ENCODE measurements around the gene COG7.
"Not testable (repeated sequence)": the region's sequence is repeated elsewhere in the genome, so short reads cannot be mapped to it uniquely, and the experiment has no call there.

Gene COG7

GRCh38 chr16:23367564-23367963, 85.4 kb downstream of the COG7 start:
- H3K4me3 ChIP-seq (ENCODE audit: low read depth, low read length): no peak overlapping the region

DNA sequence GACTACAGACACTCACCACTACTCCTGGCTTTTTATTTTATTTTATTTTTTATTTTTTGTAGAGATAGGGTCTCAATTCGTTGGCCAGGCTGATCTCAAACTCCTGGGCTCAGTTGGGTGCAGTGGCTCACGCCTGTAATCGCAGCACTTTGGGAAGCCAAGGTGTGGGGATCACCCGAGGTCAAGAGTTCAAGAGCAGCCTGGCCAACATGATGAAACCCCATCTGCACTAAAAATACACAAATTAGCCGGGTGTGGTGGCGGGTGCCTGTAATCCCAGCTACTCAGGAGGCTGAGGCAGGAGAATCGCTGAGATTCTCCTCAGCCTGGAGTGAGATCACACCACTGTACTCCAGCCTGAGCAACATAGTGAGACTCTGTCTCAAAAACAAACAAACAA, 86.6 kb downstream of the COG7 start:
- not testable (repeated sequence) for H3K4me3 ChIP-seq (ENCODE audit: low read depth, low read length)

More at GRCh38 chr16:23367564-23367963, 85.4 kb downstream of the COG7 start:
- TF ChIP-seq, protein P1, sequence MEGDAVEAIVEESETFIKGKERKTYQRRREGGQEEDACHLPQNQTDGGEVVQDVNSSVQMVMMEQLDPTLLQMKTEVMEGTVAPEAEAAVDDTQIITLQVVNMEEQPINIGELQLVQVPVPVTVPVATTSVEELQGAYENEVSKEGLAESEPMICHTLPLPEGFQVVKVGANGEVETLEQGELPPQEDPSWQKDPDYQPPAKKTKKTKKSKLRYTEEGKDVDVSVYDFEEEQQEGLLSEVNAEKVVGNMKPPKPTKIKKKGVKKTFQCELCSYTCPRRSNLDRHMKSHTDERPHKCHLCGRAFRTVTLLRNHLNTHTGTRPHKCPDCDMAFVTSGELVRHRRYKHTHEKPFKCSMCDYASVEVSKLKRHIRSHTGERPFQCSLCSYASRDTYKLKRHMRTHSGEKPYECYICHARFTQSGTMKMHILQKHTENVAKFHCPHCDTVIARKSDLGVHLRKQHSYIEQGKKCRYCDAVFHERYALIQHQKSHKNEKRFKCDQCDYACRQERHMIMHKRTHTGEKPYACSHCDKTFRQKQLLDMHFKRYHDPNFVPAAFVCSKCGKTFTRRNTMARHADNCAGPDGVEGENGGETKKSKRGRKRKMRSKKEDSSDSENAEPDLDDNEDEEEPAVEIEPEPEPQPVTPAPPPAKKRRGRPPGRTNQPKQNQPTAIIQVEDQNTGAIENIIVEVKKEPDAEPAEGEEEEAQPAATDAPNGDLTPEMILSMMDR (IDR thresholded peaks at IDR 0.05; ENCODE audit: low read depth, low read length): no peak

- TF ChIP-seq, protein P1 (IDR thresholded peaks at IDR 0.05; ENCODE audit: low read depth, low read length): no peak
- H3K4me3 ChIP-seq (ENCODE audit: low read depth, low read length): no peak overlapping the region
These were observed 87.3 kb downstream of the COG7 start for GRCh38 chr16:23365602-23366240.

GRCh38 chr16:23362460-23363317, 90.3 kb downstream of the COG7 start:
- TF ChIP-seq, protein P1 (IDR thresholded peaks at IDR 0.05; ENCODE audit: low read depth, low read length): no peak
- H3K4me3 ChIP-seq (ENCODE audit: low read depth, low read length): no peak overlapping the region

GRCh38 chr16:23359092-23359760, 93.8 kb downstream of the COG7 start:
- TF ChIP-seq, protein P1 (IDR thresholded peaks at IDR 0.05; ENCODE audit: low read depth, low read length): no peak

GRCh38 chr16:23357761-23358290, 95.2 kb downstream of the COG7 start:
- H3K4me3 ChIP-seq (ENCODE audit: low read depth, low read length): no peak overlapping the region
- TF ChIP-seq, protein P1 (IDR thresholded peaks at IDR 0.05; ENCODE audit: low read depth, low read length): no peak

More at GRCh38 chr16:23359092-23359760, 93.8 kb downstream of the COG7 start:
- H3K4me3 ChIP-seq (ENCODE audit: low read depth, low read length): no peak overlapping the region

DNA sequence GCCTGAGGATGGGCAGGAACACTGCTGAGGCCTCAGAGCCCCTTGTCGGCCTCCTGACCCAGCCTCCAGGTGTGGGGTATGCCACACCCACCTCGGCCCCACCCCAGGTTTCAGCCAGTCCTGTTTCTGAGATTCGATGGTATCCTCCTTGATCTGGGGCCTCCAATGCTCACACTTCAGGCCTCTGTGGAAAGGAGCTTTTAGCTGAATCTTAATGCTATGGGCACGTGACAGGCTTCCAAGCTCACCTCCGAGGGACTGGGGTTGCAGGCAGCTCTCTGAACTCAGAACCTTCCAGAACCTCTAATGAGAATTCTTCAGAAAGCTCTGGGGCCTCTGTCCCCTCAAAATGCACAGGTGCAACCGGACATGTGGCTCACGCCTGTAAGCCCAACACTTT, 96.0 kb downstream of the COG7 start:
- TF ChIP-seq, protein P1 (IDR thresholded peaks at IDR 0.05; ENCODE audit: low read depth, low read length): no peak
- no peak overlapping the region for H3K4me3 ChIP-seq (ENCODE audit: low read depth, low read length)

All from WI38 (cell line).